ENCODE data around the gene SNW1. TPM values are rescaled to one million over a fixed set of nuclear protein-coding genes. Genes with fewer than 3 reads are reported as not detected.

The SNW1 gene
- total RNA-seq, 4 donors from 2014 or later: 39.9 to 57.4 (median 51.0) TPM

- intact Hi-C loops (cut with DNase I): no loop called here
- Histone ChIP-seq H3K27ac (replicated peaks in 1 of 4) (no peak overlapping the region), H3K9me3 (no peaks in the 10 kb centered on the region), H3K27me3 (no peaks in the 10 kb centered on the region), H3K36me3 (no peaks in the 10 kb centered on the region), H3K4me1 (peaks cover 13 to 22% (median 20%) of the 10 kb centered on the region in 4 donors), H3K4me3 (no peak overlapping the region)
- TF ChIP-seq CTCF (IDR thresholded peaks at IDR 0.05): no peak
- TF ChIP-seq POLR2AphosphoS5 (IDR thresholded peaks at IDR 0.05): no peak
- TF ChIP-seq POLR2A (IDR thresholded peaks at IDR 0.05; ENCODE audit: low read depth): no peak
- no peak for TF ChIP-seq EP300 (IDR thresholded peaks at IDR 0.05)
- no peak for DNase-seq (ENCODE audit: extremely low spot score)
- WGBS: 89% methylated on average over 3 of the region's 3 CpGs
Observed at GRCh38 chr14:77763978-77764377, 3.0 kb upstream of the SNW1 start.

GRCh38 chr14:77763316-77763715 is 2.4 kb upstream of the SNW1 start:
- WGBS: 72% methylated on average over 1 of the region's 1 CpG
- TF ChIP-seq POLR2A (IDR thresholded peaks at IDR 0.05; ENCODE audit: low read depth) (no peak), CTCF (IDR thresholded peaks at IDR 0.05) (no peak), POLR2AphosphoS5 (IDR thresholded peaks at IDR 0.05) (no peak), EP300 (IDR thresholded peaks at IDR 0.05) (no peak)
- Histone ChIP-seq H3K27me3 (no peaks in the 10 kb centered on the region), H3K9me3 (no peaks in the 10 kb centered on the region), H3K4me1 (peaks cover 16 to 29% (median 27%) of the 10 kb centered on the region in 4 donors), H3K27ac (replicated peaks in 1 of 4) (no peak overlapping the region), H3K36me3 (no peaks in the 10 kb centered on the region), H3K4me3 (no peak overlapping the region)
- DNase-seq (ENCODE audit: extremely low spot score): no peak
- intact Hi-C loops (cut with DNase I): no loop called here

GRCh38 chr14:77761205-77761931 is 412 bp upstream of the SNW1 start:
- peaks cover 0 to 7% (median 3%) of the 10 kb centered on the region in 4 donors for H3K36me3 ChIP-seq
- peak overlapping the region; percentile 84 to 97 (median 92) for H3K4me3 ChIP-seq
- TF ChIP-seq POLR2A (IDR thresholded peaks at IDR 0.05; ENCODE audit: low read depth) (no peak), CTCF (IDR thresholded peaks at IDR 0.05) (peak in 1 of 3 experiments; percentile 21)
- peak overlapping the region; percentile 89 to 96 (median 94) for H3K27ac ChIP-seq (replicated peaks in 1 of 4)
- no peaks in the 10 kb centered on the region for H3K27me3 ChIP-seq
- WGBS: 2% methylated on average over 17 of the region's 24 CpGs
- intact Hi-C loops (cut with DNase I): loop anchor here (2.0 kb wide), 1 partner anchor 39 kb away; the partner anchor contains the start of gene ADCK1
- H3K9me3 ChIP-seq: no peaks in the 10 kb centered on the region
- peaks cover 23 to 48% (median 46%) of the 10 kb centered on the region in 4 donors for H3K4me1 ChIP-seq
- DNase-seq (ENCODE audit: extremely low spot score): no peak

GRCh38 chr14:77752799-77753516 is 8.0 kb downstream of the SNW1 start:
- no peak overlapping the region for H3K4me3 ChIP-seq
- TF ChIP-seq POLR2A (IDR thresholded peaks at IDR 0.05; ENCODE audit: low read depth): no peak
- no peak for TF ChIP-seq CTCF (IDR thresholded peaks at IDR 0.05)
- TF ChIP-seq EP300 (IDR thresholded peaks at IDR 0.05): no peak
- no peak for TF ChIP-seq POLR2AphosphoS5 (IDR thresholded peaks at IDR 0.05)
- no peak overlapping the region for H3K27ac ChIP-seq (replicated peaks in 1 of 4)
- H3K36me3 ChIP-seq: peaks cover 45 to 78% (median 58%) of the 10 kb centered on the region in 4 donors
- peaks cover 7 to 35% (median 26%) of the 10 kb centered on the region in 4 donors for H3K4me1 ChIP-seq
- no peaks in the 10 kb centered on the region for H3K27me3 ChIP-seq
- 80% methylated on average over 3 of the region's 3 CpGs for WGBS
- DNase-seq (ENCODE audit: extremely low spot score): no peak
- H3K9me3 ChIP-seq: no peaks in the 10 kb centered on the region
- intact Hi-C loops (cut with DNase I): no loop called here

All from esophagus muscularis mucosa (tissue), 4 donors.